OCI-LY3 (cell line): ENCODE data around the gene NLRP14.

Experiments
- H2AFZ ChIP-seq: fragments of 200-600, 300-600 bp; shearing (Covaris generic); 2 replicates; pipeline ENCODE4 v1.6.0; 2014; ENCODE audit warnings: antibody characterized with exemption, low read depth, low read length
- H3K27ac ChIP-seq: fragments of 200-600, 300-600 bp; sonication (generic); 2 replicates; pipeline ENCODE4 v1.5.1; 2014; ENCODE audit warnings: mild to moderate bottlenecking, low read length, moderate library complexity, mixed read lengths
- H3K27me3 ChIP-seq: fragments of 200-600, 300-600 bp; sonication (generic); 2 replicates; pipeline ENCODE4 v1.6.1; 2014; ENCODE audit warnings: low read depth, low read length, mixed read lengths
- H3K36me3 ChIP-seq: fragments of 200-600, 300-600 bp; sonication (generic); replicated peaks from 2 replicates; pipeline ENCODE3; 2014; ENCODE audit warnings: low read depth, low read length, mixed read lengths
- H3K4me1 ChIP-seq: fragments of 300-600, 200-600 bp; sonication (generic); 2 replicates; pipeline ENCODE4 v1.6.1; 2014; ENCODE audit warnings: low read length, mixed read lengths
- H3K4me2 ChIP-seq: fragments of 200-600, 300-600 bp; sonication (generic); 2 replicates; pipeline ENCODE4 v1.6.1; 2014; ENCODE audit warnings: low read length, mixed read lengths
- H3K4me3 ChIP-seq: fragments of 300-600, 200-600 bp; sonication (generic); 2 replicates; pipeline ENCODE4 v1.5.1; 2014; ENCODE audit warnings: antibody characterized with exemption, mild to moderate bottlenecking, low read length, moderate library complexity
- H3K79me2 ChIP-seq: fragments of 300-600, 200-600 bp; shearing (Covaris generic); 2 replicates; pipeline ENCODE4 v1.6.1; 2014; ENCODE audit warnings: mild to moderate bottlenecking, low read length, mixed read lengths
- H3K9ac ChIP-seq: fragments of 300-600, 200-600 bp; shearing (Covaris generic); 2 replicates; pipeline ENCODE4 v1.6.0; 2014; ENCODE audit warnings: mild to moderate bottlenecking, low read length, moderate library complexity
- H3K9me3 ChIP-seq: fragments of 200-600, 300-600 bp; shearing (Covaris generic); 2 replicates; pipeline ENCODE4 v1.6.1; 2014; ENCODE audit warnings: low read length, mixed read lengths; ENCODE audit not compliant: insufficient read depth
- H4K20me1 ChIP-seq: fragments of 200-600, 300-600 bp; sonication (generic); 2 replicates; pipeline ENCODE4 v1.6.1; 2016; ENCODE audit warnings: low read length, mixed read lengths; ENCODE audit not compliant: insufficient read depth
- EZH2phosphoT487 ChIP-seq: fragments of 200-600 bp; shearing (Covaris generic); IDR thresholded peaks from 2 replicates; pipeline ENCODE4 v1.6.1; 2018; ENCODE audit warnings: antibody characterized with exemption, mixed run types, low read depth
- TF ChIP-seq, protein P1 (sequence below): fragments of 200-600, 300-600 bp; sonication (generic); IDR thresholded peaks from 2 replicates; pipeline ENCODE4 v1.5.1; 2014; ENCODE audit warnings: antibody characterized with exemption, low read length, low read depth

Gene NLRP14

DNA sequence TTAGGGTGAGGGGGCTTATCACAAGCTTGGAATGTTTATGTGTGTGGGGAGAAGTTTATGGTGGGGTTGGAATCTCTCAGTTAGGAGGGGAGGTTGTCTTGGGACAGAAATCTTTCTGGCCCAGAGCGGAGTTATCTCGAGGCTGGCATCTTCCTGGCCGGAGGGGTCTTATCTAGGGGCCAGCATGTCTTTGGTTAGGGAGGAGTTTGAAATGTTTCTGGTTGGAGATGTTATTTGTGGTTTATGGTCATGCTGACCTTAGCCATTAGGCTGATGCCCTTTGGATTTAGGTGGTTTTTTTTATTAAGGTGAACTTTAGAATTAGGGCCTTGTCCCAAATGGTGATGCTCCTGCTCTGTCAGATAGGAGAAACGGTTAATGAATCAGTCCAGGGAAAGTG, 60.6 kb downstream of the NLRP14 start:
- H4K20me1 ChIP-seq: no peaks in the 10 kb centered on the region
- no peak overlapping the region for H3K4me2 ChIP-seq
- H3K27me3 ChIP-seq: no peaks in the 10 kb centered on the region
- H3K36me3 ChIP-seq: no peaks in the 10 kb centered on the region
- H3K4me1 ChIP-seq: no peaks in the 10 kb centered on the region
- TF ChIP-seq, protein P1, sequence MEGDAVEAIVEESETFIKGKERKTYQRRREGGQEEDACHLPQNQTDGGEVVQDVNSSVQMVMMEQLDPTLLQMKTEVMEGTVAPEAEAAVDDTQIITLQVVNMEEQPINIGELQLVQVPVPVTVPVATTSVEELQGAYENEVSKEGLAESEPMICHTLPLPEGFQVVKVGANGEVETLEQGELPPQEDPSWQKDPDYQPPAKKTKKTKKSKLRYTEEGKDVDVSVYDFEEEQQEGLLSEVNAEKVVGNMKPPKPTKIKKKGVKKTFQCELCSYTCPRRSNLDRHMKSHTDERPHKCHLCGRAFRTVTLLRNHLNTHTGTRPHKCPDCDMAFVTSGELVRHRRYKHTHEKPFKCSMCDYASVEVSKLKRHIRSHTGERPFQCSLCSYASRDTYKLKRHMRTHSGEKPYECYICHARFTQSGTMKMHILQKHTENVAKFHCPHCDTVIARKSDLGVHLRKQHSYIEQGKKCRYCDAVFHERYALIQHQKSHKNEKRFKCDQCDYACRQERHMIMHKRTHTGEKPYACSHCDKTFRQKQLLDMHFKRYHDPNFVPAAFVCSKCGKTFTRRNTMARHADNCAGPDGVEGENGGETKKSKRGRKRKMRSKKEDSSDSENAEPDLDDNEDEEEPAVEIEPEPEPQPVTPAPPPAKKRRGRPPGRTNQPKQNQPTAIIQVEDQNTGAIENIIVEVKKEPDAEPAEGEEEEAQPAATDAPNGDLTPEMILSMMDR: no peak
- no peak for TF ChIP-seq EZH2phosphoT487
- no peak overlapping the region for H3K27ac ChIP-seq
- H2AFZ ChIP-seq: no peak overlapping the region
- no peak overlapping the region for H3K4me3 ChIP-seq
- H3K9me3 ChIP-seq: no peaks in the 10 kb centered on the region
- H3K9ac ChIP-seq: no peak overlapping the region
- no peaks in the 10 kb centered on the region for H3K79me2 ChIP-seq

DNA sequence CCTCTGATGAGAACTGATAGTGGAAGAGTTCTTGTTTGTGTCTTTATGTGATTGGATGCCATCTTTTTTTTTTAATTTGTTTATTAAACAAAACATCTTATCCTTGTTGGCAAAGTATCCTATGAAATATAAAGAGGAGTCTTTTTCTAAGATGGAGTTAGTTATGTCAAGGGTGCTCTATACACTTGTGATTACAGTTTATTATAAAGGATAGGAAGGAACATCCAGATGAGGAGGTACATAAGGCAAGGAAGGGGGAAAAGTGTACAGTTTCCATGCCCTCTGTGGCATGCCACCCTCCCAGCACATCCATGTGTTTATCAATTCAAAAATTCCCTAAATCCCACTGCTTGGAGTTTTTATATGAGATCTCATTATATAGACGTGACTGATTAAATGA, 61.2 kb downstream of the NLRP14 start:
- Histone ChIP-seq H4K20me1 (no peaks in the 10 kb centered on the region), H3K79me2 (no peaks in the 10 kb centered on the region), H3K36me3 (no peaks in the 10 kb centered on the region), H3K9me3 (no peaks in the 10 kb centered on the region), H3K27ac (no peak overlapping the region), H3K4me2 (no peak overlapping the region), H3K27me3 (no peaks in the 10 kb centered on the region), H3K9ac (no peak overlapping the region), H3K4me3 (no peak overlapping the region), H3K4me1 (no peaks in the 10 kb centered on the region), H2AFZ (no peak overlapping the region)
- TF ChIP-seq, protein P1: no peak
- TF ChIP-seq EZH2phosphoT487: no peak

GRCh38 chr11:7088921-7089320, 68.6 kb downstream of the NLRP14 start, which contains the start of gene RBMXL2:
RBMXL2 (plus strand) TSS chr11:7088998; CDS start chr11:7089121, 123 bp downstream.
- H3K9me3 ChIP-seq: no peaks in the 10 kb centered on the region
- no peaks in the 10 kb centered on the region for H3K4me1 ChIP-seq
- H3K36me3 ChIP-seq: peaks cover 4% of the 10 kb centered on the region
- H4K20me1 ChIP-seq: no peaks in the 10 kb centered on the region
- H3K4me2 ChIP-seq: no peak within 1 kb of the TSS
- no peak within 1 kb of the TSS for H3K27ac ChIP-seq
- no peak within 1 kb of the TSS for H3K9ac ChIP-seq
- no peaks in the 10 kb centered on the region for H3K27me3 ChIP-seq
- no peaks in the 10 kb centered on the region for H3K79me2 ChIP-seq
- H2AFZ ChIP-seq: no peak within 1 kb of the TSS
- TF ChIP-seq EZH2phosphoT487: no peak
- TF ChIP-seq, protein P1: no peak
- no peak within 1 kb of the TSS for H3K4me3 ChIP-seq

DNA sequence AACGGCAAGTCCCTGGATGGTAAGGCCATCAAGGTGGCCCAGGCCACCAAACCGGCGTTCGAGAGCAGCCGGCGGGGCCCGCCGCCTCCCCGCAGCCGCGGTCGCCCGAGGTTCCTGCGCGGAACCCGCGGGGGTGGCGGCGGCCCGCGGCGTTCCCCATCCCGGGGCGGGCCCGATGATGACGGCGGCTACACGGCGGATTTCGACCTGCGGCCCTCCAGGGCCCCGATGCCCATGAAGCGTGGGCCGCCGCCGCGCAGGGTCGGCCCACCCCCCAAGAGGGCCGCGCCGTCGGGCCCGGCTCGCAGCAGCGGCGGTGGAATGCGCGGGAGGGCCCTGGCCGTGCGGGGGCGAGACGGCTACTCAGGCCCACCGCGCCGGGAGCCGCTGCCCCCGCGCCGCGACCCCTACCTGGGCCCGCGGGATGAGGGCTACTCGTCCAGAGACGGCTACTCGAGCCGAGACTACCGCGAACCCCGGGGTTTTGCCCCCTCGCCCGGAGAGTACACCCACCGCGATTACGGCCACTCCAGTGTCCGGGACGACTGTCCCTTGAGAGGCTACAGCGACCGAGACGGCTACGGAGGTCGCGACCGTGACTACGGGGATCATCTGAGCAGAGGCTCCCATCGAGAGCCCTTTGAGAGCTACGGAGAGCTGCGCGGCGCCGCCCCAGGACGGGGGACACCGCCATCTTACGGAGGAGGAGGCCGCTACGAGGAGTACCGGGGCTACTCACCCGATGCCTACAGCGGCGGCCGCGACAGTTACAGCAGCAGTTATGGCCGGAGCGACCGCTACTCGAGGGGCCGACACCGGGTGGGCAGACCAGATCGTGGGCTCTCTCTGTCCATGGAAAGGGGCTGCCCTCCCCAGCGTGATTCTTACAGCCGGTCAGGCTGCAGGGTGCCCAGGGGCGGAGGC, 69.3 kb downstream of the NLRP14 start:
- H3K36me3 ChIP-seq: peaks cover 4% of the 10 kb centered on the region
- no peak for TF ChIP-seq EZH2phosphoT487
- TF ChIP-seq, protein P1: no peak
- no peak overlapping the region for H3K4me3 ChIP-seq
- no peak overlapping the region for H2AFZ ChIP-seq
- H3K27me3 ChIP-seq: no peaks in the 10 kb centered on the region
- no peak overlapping the region for H3K4me2 ChIP-seq
- no peaks in the 10 kb centered on the region for H3K79me2 ChIP-seq
- H3K9ac ChIP-seq: no peak overlapping the region
- no peaks in the 10 kb centered on the region for H4K20me1 ChIP-seq
- no peak overlapping the region for H3K27ac ChIP-seq
- no peaks in the 10 kb centered on the region for H3K9me3 ChIP-seq
- no peaks in the 10 kb centered on the region for H3K4me1 ChIP-seq
